ENCODE data around the gene FHOD3. TPM values are rescaled to one million over a fixed set of nuclear protein-coding genes. Genes with fewer than 3 reads are reported as not detected.

FHOD3 gene
- total and polyA plus RNA-seq, 2 of the 4 experiments (the other 2 are of a cell fraction), result 14.6 to 16.0 TPM

DNA sequence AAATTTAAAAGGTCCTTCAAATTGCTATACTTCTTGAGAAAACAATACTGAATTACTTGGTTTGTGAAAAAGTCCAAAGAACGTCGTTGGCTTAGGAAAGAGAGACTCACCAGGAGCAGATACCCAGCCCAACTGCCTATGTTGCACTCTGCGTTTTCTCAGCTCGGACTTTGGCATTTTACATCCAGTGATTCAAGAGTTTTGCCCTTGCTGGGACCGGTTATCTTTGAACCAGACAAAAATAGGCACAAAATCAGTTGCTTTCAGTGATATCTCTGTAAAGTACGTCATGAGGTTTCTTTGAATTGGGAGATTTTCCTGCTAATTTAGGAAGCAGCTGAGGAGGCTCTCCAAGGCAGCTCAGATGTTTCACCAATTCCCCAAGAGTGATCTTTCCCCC is 29.3 kb downstream of the FHOD3 start:
- ATAC-seq (ENCODE audit: low read depth) (no peak), DNase-seq (no peak)
- H2BK120ac ChIP-seq (ENCODE audit: low read depth, low read length), result no peak overlapping the region
- no peak overlapping the region for H3K14ac ChIP-seq (replicated peaks; ENCODE audit: low read depth, low read length)
- no peak overlapping the region for H2BK5ac ChIP-seq (ENCODE audit: low read depth, low read length, poor library complexity, severe bottlenecking)
- ChIA-PET POLR2A (ENCODE audit: unreplicated experiment) (no interaction called here), CTCF (no interaction called here)
- H4K8ac ChIP-seq (ENCODE audit: low read depth in 2 of 2, low read length in 2 of 2), result no peak overlapping the region
- no peak overlapping the region for H3K18ac ChIP-seq (ENCODE audit: low read depth, low read length)
- intact Hi-C loops (cut with micrococcal nuclease) (no loop called here), dilution Hi-C loops (cut with HindIII; ENCODE audit: low sequenced_read_pairs, unreplicated experiment) (no loop called here), in situ Hi-C loops (cut with MboI; ENCODE audit: low sequenced_read_pairs) (no loop called here)
- no peak overlapping the region for H2AFZ ChIP-seq (replicated peaks; ENCODE audit: low read length, poor library complexity)
- H3K36me3 ChIP-seq (ENCODE audit: control insufficient read depth, insufficient read depth, low read length), result no peaks in the 10 kb centered on the region
- peaks cover 9% of the 10 kb centered on the region for H3K4me1 ChIP-seq (ENCODE audit: control insufficient read depth, insufficient read depth, low read length)
- no peak overlapping the region for H2BK20ac ChIP-seq (ENCODE audit: low read depth, low read length)
- H3K9me1 ChIP-seq (ENCODE audit: insufficient read depth, low read length), result peaks cover 11% of the 10 kb centered on the region; the same call in 1 of the 2 replicates
- H3K4me2 ChIP-seq (ENCODE audit: low read depth, low read length), result no peak overlapping the region
- no peak overlapping the region for H3K56ac ChIP-seq (ENCODE audit: extremely low read depth, insufficient read depth, low read length)
- no peak overlapping the region for H2AK9ac ChIP-seq (replicated peaks; ENCODE audit: low read depth, low read length, poor library complexity)
- no peak overlapping the region for H4K91ac ChIP-seq (ENCODE audit: insufficient read depth, low read depth, low read length)
- H3K4ac ChIP-seq (ENCODE audit: low read depth, low read length), result no peak overlapping the region
- no peak overlapping the region for H2AK5ac ChIP-seq (ENCODE audit: low read depth, low read length)
- H2BK15ac ChIP-seq (ENCODE audit: low read depth, low read length), result no peak overlapping the region
- H3K9me3 ChIP-seq (ENCODE audit: control insufficient read depth, insufficient read depth, low read length), result no peaks in the 10 kb centered on the region
- no CpG with 5 or more reads among the region's 6 CpGs for WGBS, 2 experiments (ENCODE audit: extremely low coverage in 2 of 2, insufficient read length in 1 of 2)
- no peak overlapping the region for H3K27ac ChIP-seq (ENCODE audit: insufficient read depth, low read length)
- H3K9ac ChIP-seq (ENCODE audit: low read depth, low read length), result no peak overlapping the region
- no peak overlapping the region for H4K5ac ChIP-seq (ENCODE audit: low read depth, low read length)
- no peak overlapping the region for H3K23ac ChIP-seq (ENCODE audit: low read depth, low read length)
- BruUV-seq (replicated peaks), result no TSS peak
- no peak overlapping the region for H3K4me3 ChIP-seq (ENCODE audit: insufficient read depth, low read depth, low read length)
- H3K79me1 ChIP-seq (ENCODE audit: low read depth in 1 of 2, low read length in 2 of 2), result peaks cover 5 to 14% of the 10 kb centered on the region in 2 experiments; a peak in 3 of 4 replicates
- no peaks in the 10 kb centered on the region for H3K27me3 ChIP-seq (ENCODE audit: control insufficient read depth, insufficient read depth, low read length)
- no peaks in the 10 kb centered on the region; the same call in 1 of the 2 replicates for H4K20me1 ChIP-seq (ENCODE audit: insufficient read depth, low read length)
- TF ChIP-seq CEBPB (IDR thresholded peaks at IDR 0.05; ENCODE audit: low read depth, low read length) (no peak), RAD21 (IDR thresholded peaks at IDR 0.05; ENCODE audit: low read length) (no peak), BHLHE40 (IDR thresholded peaks at IDR 0.05; ENCODE audit: low read depth, low read length) (no peak), RFX5 (IDR thresholded peaks at IDR 0.05; ENCODE audit: low read depth, low read length) (no peak), MAZ (IDR thresholded peaks at IDR 0.05; ENCODE audit: borderline replicate concordance, low read depth, low read length) (no peak), NFE2L2 (IDR thresholded peaks at IDR 0.05; ENCODE audit: low read depth, low read length) (no peak), CHD1 (IDR thresholded peaks at IDR 0.05; ENCODE audit: low read depth, low read length) (no peak), SMC3 (IDR thresholded peaks at IDR 0.05; ENCODE audit: low read depth, low read length) (no peak), RCOR1 (IDR thresholded peaks at IDR 0.05; ENCODE audit: insufficient replicate concordance, low read length) (no peak), FOS (IDR thresholded peaks at IDR 0.05; ENCODE audit: low read depth, low read length) (no peak), MXI1 (IDR thresholded peaks at IDR 0.05; ENCODE audit: borderline replicate concordance, low read depth, low read length) (no peak), MAFK (IDR thresholded peaks at IDR 0.05; ENCODE audit: low read depth, low read length) (no peak), POLR2A (IDR thresholded peaks at IDR 0.05; ENCODE audit: low read depth, low read length) (no peak)
- TF ChIP-seq, protein P1, sequence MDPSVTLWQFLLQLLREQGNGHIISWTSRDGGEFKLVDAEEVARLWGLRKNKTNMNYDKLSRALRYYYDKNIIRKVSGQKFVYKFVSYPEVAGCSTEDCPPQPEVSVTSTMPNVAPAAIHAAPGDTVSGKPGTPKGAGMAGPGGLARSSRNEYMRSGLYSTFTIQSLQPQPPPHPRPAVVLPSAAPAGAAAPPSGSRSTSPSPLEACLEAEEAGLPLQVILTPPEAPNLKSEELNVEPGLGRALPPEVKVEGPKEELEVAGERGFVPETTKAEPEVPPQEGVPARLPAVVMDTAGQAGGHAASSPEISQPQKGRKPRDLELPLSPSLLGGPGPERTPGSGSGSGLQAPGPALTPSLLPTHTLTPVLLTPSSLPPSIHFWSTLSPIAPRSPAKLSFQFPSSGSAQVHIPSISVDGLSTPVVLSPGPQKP (IDR thresholded peaks at IDR 0.05; ENCODE audit: borderline replicate concordance, low read depth, low read length), result no peak
- TF ChIP-seq, protein P2, sequence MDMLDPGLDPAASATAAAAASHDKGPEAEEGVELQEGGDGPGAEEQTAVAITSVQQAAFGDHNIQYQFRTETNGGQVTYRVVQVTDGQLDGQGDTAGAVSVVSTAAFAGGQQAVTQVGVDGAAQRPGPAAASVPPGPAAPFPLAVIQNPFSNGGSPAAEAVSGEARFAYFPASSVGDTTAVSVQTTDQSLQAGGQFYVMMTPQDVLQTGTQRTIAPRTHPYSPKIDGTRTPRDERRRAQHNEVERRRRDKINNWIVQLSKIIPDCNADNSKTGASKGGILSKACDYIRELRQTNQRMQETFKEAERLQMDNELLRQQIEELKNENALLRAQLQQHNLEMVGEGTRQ (IDR thresholded peaks at IDR 0.05; ENCODE audit: low read depth, low read length), result no peak
- TF ChIP-seq, protein P3, sequence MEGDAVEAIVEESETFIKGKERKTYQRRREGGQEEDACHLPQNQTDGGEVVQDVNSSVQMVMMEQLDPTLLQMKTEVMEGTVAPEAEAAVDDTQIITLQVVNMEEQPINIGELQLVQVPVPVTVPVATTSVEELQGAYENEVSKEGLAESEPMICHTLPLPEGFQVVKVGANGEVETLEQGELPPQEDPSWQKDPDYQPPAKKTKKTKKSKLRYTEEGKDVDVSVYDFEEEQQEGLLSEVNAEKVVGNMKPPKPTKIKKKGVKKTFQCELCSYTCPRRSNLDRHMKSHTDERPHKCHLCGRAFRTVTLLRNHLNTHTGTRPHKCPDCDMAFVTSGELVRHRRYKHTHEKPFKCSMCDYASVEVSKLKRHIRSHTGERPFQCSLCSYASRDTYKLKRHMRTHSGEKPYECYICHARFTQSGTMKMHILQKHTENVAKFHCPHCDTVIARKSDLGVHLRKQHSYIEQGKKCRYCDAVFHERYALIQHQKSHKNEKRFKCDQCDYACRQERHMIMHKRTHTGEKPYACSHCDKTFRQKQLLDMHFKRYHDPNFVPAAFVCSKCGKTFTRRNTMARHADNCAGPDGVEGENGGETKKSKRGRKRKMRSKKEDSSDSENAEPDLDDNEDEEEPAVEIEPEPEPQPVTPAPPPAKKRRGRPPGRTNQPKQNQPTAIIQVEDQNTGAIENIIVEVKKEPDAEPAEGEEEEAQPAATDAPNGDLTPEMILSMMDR (conservative IDR thresholded peaks at IDR 0.05; ENCODE audit: low read depth, low read length), result no peak

Measured in IMR-90 (cell line).